Heart right ventricle (tissue), 16 donors: ENCODE data around the gene GPR142. TPM values are rescaled to one million over a fixed set of nuclear protein-coding genes. Genes with fewer than 3 reads are reported as not detected.

Source experiments
- ATAC-seq, 8 donors: fragments of 200-7000 bp; cut with Tn5 transposase; one replicate each; pipeline ENCODE4 v1.9.1; 2020; ENCODE audit warnings: mild to moderate bottlenecking in 8 of 8, moderate library complexity in 8 of 8, moderate number of reproducible peaks in 1 of 8
- DNase-seq, 2 donors: peaks; one replicate each; pipeline ENCODE4 v3.0.0-alpha.2; 2020
- H3K27ac ChIP-seq, 10 donors: fragments of 200-600 bp; sonication (generic) in 2 of 10; one replicate each; pipeline versions ENCODE4 v1.5.0 to v1.8.0; 2020 to 2022; ENCODE audit warnings: mild to moderate bottlenecking in 3 of 10
- H3K27me3 ChIP-seq, 7 donors: fragments of 200-600 bp; one replicate each; pipeline ENCODE4 v1.8.0; 2021 to 2022; ENCODE audit warnings: mild to moderate bottlenecking in 2 of 7
- H3K36me3 ChIP-seq, 9 donors: fragments of 200-600 bp; sonication (generic) in 1 of 9; one replicate each; pipeline versions ENCODE4 v1.5.0 to v1.8.0; 2020 to 2022; ENCODE audit warnings: mild to moderate bottlenecking in 2 of 9
- H3K4me1 ChIP-seq, 9 donors: fragments of 200-600 bp; sonication (generic) in 1 of 9; one replicate each; pipeline versions ENCODE4 v1.5.0 to v1.8.0; 2020 to 2022; ENCODE audit warnings: mild to moderate bottlenecking in 4 of 9
- H3K4me3 ChIP-seq, 10 donors: fragments of 200-600 bp; sonication (generic) in 2 of 10; one replicate each; pipeline versions ENCODE4 v1.5.0 to v1.8.0; 2020 to 2022; ENCODE audit warnings: mild to moderate bottlenecking in 7 of 10, moderate library complexity in 2 of 10
- H3K9me3 ChIP-seq, 11 donors: fragments of 200-600 bp in 10 of 11; sonication (generic) in 2 of 11; one replicate each; pipeline versions ENCODE4 v1.5.0 to v1.8.0; 2013 to 2022; ENCODE audit warnings: mild to moderate bottlenecking in 2 of 11, control low read depth in 1 of 11, moderate library complexity in 1 of 11
- CTCF ChIP-seq, 9 donors: fragments of 200-600 bp; sonication (generic) in 2 of 9; IDR thresholded peaks; one replicate each; pipeline versions ENCODE4 v1.5.0 to v1.8.0; 2021 to 2022; ENCODE audit warnings: antibody characterized with exemption in 9 of 9, mild to moderate bottlenecking in 5 of 9, moderate library complexity in 1 of 9
- WGBS, 2 donors: extraction: QIAGEN DNeasy Blood & Tissue Kit; methylation state at CpG; one replicate each; pipeline ENCODE4 v1.1.7; 2013; ENCODE audit warnings: inconsistent platforms in 1 of 2; 5-methylcytosine and 5-hydroxymethylcytosine counted together
- intact Hi-C, 10 donors: fragments of 100-400 bp; cut with DNase I; formaldehyde crosslinking; loops; one replicate each; pipeline versions ENCODE4 v1.11.1 to v1.14.2; 2022
- polyA plus RNA-seq, 2 donors: library from polyadenylated mRNA; stranded (reverse); fragments of 200-250 nt; gene quantifications; one replicate each; pipeline ENCODE4 v1.2.3, GENCODE V29; 2013
- total RNA-seq, 10 donors: library from RNA; stranded (reverse); fragmentation: NEBNext Ultra II Directional in 3 of 10; extraction: Animal tissue kit (Norgen Biotek cat#: 25700) in 3 of 10; gene quantifications; one replicate each; pipeline versions ENCODE4 v1.2.1 to v1.2.4, GENCODE V29; 2021 to 2023
- donor health status: Arrhythmogenic right ventricular cardiomyopathy.
- donor health status: ischemic (EF 13 %, LVEDD 7.1; RV severe dilation, severe dysfunction).
- donor health status: healthy with polysubstance abuse.
- donor health status: DM: no; HTN: yes; CAD: no.
- donor health status: DM: no; HTN: no; CAD: no.
- donor health status: ischemic (EF 25% LVEDD 6.9; RV normal size, moderate dysfunction).
- donor health status: ischemic (EF 25% LVEDD 5.7; RV mildly dilated, moderate dysfunction).
- donor health status: healthy.
- donor health status: DM: yes; HTN: yes; CAD: no.
- donor health status: Ischemic cardiomyopathy.
- donor health status: ischemic (EF 35%, LVEDD 5.7; RV mildly dilated, moderate dysfunction).
- donor health status: nonischemic (EF 11% LVEDD 7.7; RV severe dilation, severe dysfunction).
- donor health status: DM: yes; HTN: yes; CAD: no.
- donor health status: PGD.
- donor health status: ischemic (EF 29% LVEDD 5.4; RV normal size, mild dysfunction).
- donor health status: nonischemic (EF 23%, LVEDD 6.1; RV moderate dilation, normal function).

GPR142 gene
- total and polyA plus RNA-seq, 12 donors, result 0.70 TPM; not detected in 11

GRCh38 chr17:74374858-74375257 lies 7.6 kb downstream of the GPR142 start:
- WGBS, 2 donors, result 88 to 90% methylated on average over 3 of the region's 3 CpGs
- intact Hi-C loops, result loop anchor here in 2 of 10 donors (10.0 kb wide), 2 partner anchors 120 to 230 kb away; no protein-coding TSS in a partner anchor
- no peaks in the 10 kb centered on the region for H3K9me3 ChIP-seq
- ATAC-seq (no peak), DNase-seq (no peak)
- no peak overlapping the region for H3K4me3 ChIP-seq
- no peak for TF ChIP-seq CTCF (IDR thresholded peaks at IDR 0.05)
- H3K27me3 ChIP-seq, result peaks cover 0 to 3% (median 0%) of the 10 kb centered on the region in 7 donors
- H3K4me1 ChIP-seq, result peaks cover 4 to 14% (median 7%) of the 10 kb centered on the region in 9 donors
- H3K27ac ChIP-seq, result no peak overlapping the region
- no peaks in the 10 kb centered on the region for H3K36me3 ChIP-seq

- TF ChIP-seq CTCF (IDR thresholded peaks at IDR 0.05), result peak; percentile 94 to 98 (median 96)
- no peaks in the 10 kb centered on the region for H3K9me3 ChIP-seq
- WGBS, 2 donors, result 13 to 18% methylated on average over 20 of the region's 20 CpGs
- H3K4me3 ChIP-seq, result peak overlapping the region in 5 of 10 donors; percentile 4 to 24 (median 20)
- ATAC-seq (peak; percentile 93 to 97 (median 96)), DNase-seq (peak; percentile 94 to 96)
- peak overlapping the region in 6 of 10 donors; percentile 36 to 56 (median 48) for H3K27ac ChIP-seq
- intact Hi-C loops, result loop anchor here (1.0 to 10.0 kb wide), 8 partner anchors 48 to 225 kb away; no protein-coding TSS in a partner anchor
- peaks cover 6 to 22% (median 14%) of the 10 kb centered on the region in 9 donors for H3K4me1 ChIP-seq
- no peaks in the 10 kb centered on the region for H3K36me3 ChIP-seq
- peaks cover 0 to 1% (median 0%) of the 10 kb centered on the region in 7 donors for H3K27me3 ChIP-seq
Observed at GRCh38 chr17:74379495-74380085, 12.3 kb downstream of the GPR142 start.

GRCh38 chr17:74380086-74380958 lies 13.0 kb downstream of the GPR142 start:
- H3K4me3 ChIP-seq, result peak overlapping the region in 5 of 10 donors; percentile 4 to 24 (median 20)

More at GRCh38 chr17:74380086-74380958, 13.0 kb downstream of the GPR142 start:
- intact Hi-C loops, result loop anchor here in 3 of 10 donors (1.0 to 5.0 kb wide), 2 partner anchors 47 to 74 kb away; no protein-coding TSS in a partner anchor
- DNase-seq (no peak), ATAC-seq (peak; percentile 20 to 80 (median 38))
- peaks cover 6 to 25% (median 14%) of the 10 kb centered on the region in 9 donors for H3K4me1 ChIP-seq
- H3K27ac ChIP-seq, result peak overlapping the region in 5 of 10 donors; percentile 36 to 56 (median 45)
- no peaks in the 10 kb centered on the region for H3K36me3 ChIP-seq
- no peaks in the 10 kb centered on the region for H3K9me3 ChIP-seq
- no peaks in the 10 kb centered on the region for H3K27me3 ChIP-seq
- no peak for TF ChIP-seq CTCF (IDR thresholded peaks at IDR 0.05)
- 35 to 39% methylated on average over 17 of the region's 17 CpGs for WGBS, 2 donors
